WTC11 (cell line): ENCODE results near the gene SDK2. TPM values are rescaled to one million over a fixed set of nuclear protein-coding genes. Genes with fewer than 3 reads are reported as not detected.
A peak's percentile ranks its signal among the peaks of the same experiment; 100 is the strongest.

Source experiments
- ATAC-seq: fragments of 200-7000 bp; cut with Tn5 transposase; 2 replicates; pipeline ENCODE4 v1.10.0; 2021; ENCODE audit warnings: mild to moderate bottlenecking, moderate library complexity
- CTCF ChIA-PET: fragments of 300-600 bp; sonication (Branson Sonifier 250); formaldehyde crosslinking; loops from one replicate; lab custom pipeline; 2021; ENCODE audit warnings: antibody characterized with exemption; lab: Charles Lee
- POLR2A ChIA-PET: fragments of 350-600 bp; sonication (Branson Sonifier 250); formaldehyde crosslinking; loops from one replicate; lab custom pipeline; 2021; ENCODE audit warnings: antibody characterized with exemption; lab: Charles Lee
- DNase-seq: peaks from one replicate; pipeline ENCODE4 v3.0.0; 2021; ENCODE audit warnings: low spot score
- H3K27ac Mint-ChIP-seq: 2 replicates; pipeline ENCODE4 v1.8.0; 2021; ENCODE audit warnings: mixed read lengths
- H3K27me3 Mint-ChIP-seq: 2 replicates; pipeline ENCODE4 v1.8.0; 2021; ENCODE audit warnings: low read depth, mild to moderate bottlenecking, moderate library complexity, mixed read lengths
- H3K36me3 Mint-ChIP-seq: 2 replicates; pipeline ENCODE4 v1.8.0; 2021; ENCODE audit warnings: mixed read lengths
- H3K4me1 Mint-ChIP-seq: 2 replicates; pipeline ENCODE4 v1.8.0; 2022; ENCODE audit warnings: mixed read lengths
- H3K4me3 Mint-ChIP-seq: 2 replicates; pipeline ENCODE4 v1.8.0; 2021; ENCODE audit warnings: mild to moderate bottlenecking, moderate library complexity, mixed read lengths
- H3K9me3 Mint-ChIP-seq: 2 replicates; pipeline ENCODE4 v1.8.0; 2021; ENCODE audit warnings: mixed read lengths
- AR ChIP-seq: fragments of 250-450 bp; sonication (Bioruptor Pico); IDR thresholded peaks from 2 replicates; pipeline ENCODE4 v1.9.0; 2021; ENCODE audit warnings: mild to moderate bottlenecking
- CTCF ChIP-seq: fragments of 200-600 bp; IDR thresholded peaks from 2 replicates; pipeline ENCODE4 v1.8.0; 2022; ENCODE audit warnings: antibody characterized with exemption
- ELF4 ChIP-seq: sonication (generic); formaldehyde crosslinking; IDR thresholded peaks from 2 replicates; pipeline ENCODE4 v1.8.1; 2022; ENCODE audit warnings: low read depth, mild to moderate bottlenecking, moderate library complexity, missing genetic modification reagents
- EMX1 ChIP-seq: fragments of 250-450 bp; sonication (Bioruptor Pico); IDR thresholded peaks from 2 replicates; pipeline ENCODE4 v1.8.0; 2021; ENCODE audit warnings: mild to moderate bottlenecking
- ESRRA ChIP-seq: sonication (generic); formaldehyde crosslinking; IDR thresholded peaks from 2 replicates; pipeline ENCODE4 v1.8.1; 2022; ENCODE audit warnings: mild to moderate bottlenecking, missing genetic modification reagents, borderline replicate concordance
- FOXK1 ChIP-seq: sonication (generic); formaldehyde crosslinking; IDR thresholded peaks from 2 replicates; pipeline ENCODE4 v1.8.0; 2022; ENCODE audit warnings: mild to moderate bottlenecking, moderate library complexity, missing genetic modification reagents
- HMGXB4 ChIP-seq: sonication (generic); formaldehyde crosslinking; IDR thresholded peaks from 2 replicates; pipeline ENCODE4 v1.8.1; 2023; ENCODE audit warnings: mild to moderate bottlenecking, moderate library complexity, missing genetic modification reagents
- MYBL2 ChIP-seq: sonication (generic); formaldehyde crosslinking; IDR thresholded peaks from 2 replicates; pipeline ENCODE4 v1.8.1; 2023; ENCODE audit warnings: mild to moderate bottlenecking, moderate library complexity, missing genetic modification reagents
- NFATC4 ChIP-seq: fragments of 250-450 bp; sonication (Bioruptor Pico); IDR thresholded peaks from 2 replicates; pipeline ENCODE4 v1.9.0; 2021; ENCODE audit warnings: mild to moderate bottlenecking
- STAT6 ChIP-seq: sonication (generic); formaldehyde crosslinking; conservative IDR thresholded peaks from 2 replicates; pipeline ENCODE4 v1.8.1; 2023; ENCODE audit warnings: mild to moderate bottlenecking, low read depth, missing genetic modification reagents, moderate library complexity
- TEAD1 ChIP-seq: sonication (generic); formaldehyde crosslinking; IDR thresholded peaks from 2 replicates; pipeline ENCODE4 v1.8.0; 2022; ENCODE audit warnings: mild to moderate bottlenecking, missing genetic modification reagents
- USF2 ChIP-seq: sonication (generic); formaldehyde crosslinking; IDR thresholded peaks from 2 replicates; pipeline ENCODE4 v1.8.1; 2023; ENCODE audit warnings: mild to moderate bottlenecking, missing genetic modification reagents, moderate library complexity
- ZBTB21 ChIP-seq: sonication (generic); formaldehyde crosslinking; IDR thresholded peaks from 2 replicates; pipeline ENCODE4 v1.8.1; 2023; ENCODE audit warnings: mild to moderate bottlenecking, missing genetic modification reagents, borderline replicate concordance
- ZNF317 ChIP-seq: sonication (generic); formaldehyde crosslinking; IDR thresholded peaks from 2 replicates; pipeline ENCODE4 v1.8.1; 2023; ENCODE audit warnings: low read depth, mild to moderate bottlenecking, moderate library complexity, missing genetic modification reagents, borderline replicate concordance
- total RNA-seq: library from RNA; stranded (reverse); gene quantifications from 3 replicates; pipeline ENCODE4 v1.2.3, GENCODE V29; 2021
- TF ChIP-seq, protein P1 (sequence below): sonication (generic); formaldehyde crosslinking; IDR thresholded peaks from 2 replicates; pipeline ENCODE4 v1.8.1; 2022; ENCODE audit warnings: mild to moderate bottlenecking, missing genetic modification reagents, moderate library complexity, borderline replicate concordance
- TF ChIP-seq, protein P2 (sequence below): fragments of 250-450 bp; sonication (Bioruptor Pico); IDR thresholded peaks from 2 replicates; pipeline ENCODE4 v2.1.2; 2022; ENCODE audit warnings: mild to moderate bottlenecking, moderate library complexity
- TF ChIP-seq, protein P3 (sequence below): sonication (generic); formaldehyde crosslinking; IDR thresholded peaks from 2 replicates; pipeline ENCODE4 v1.8.0; 2022; ENCODE audit warnings: mild to moderate bottlenecking, missing genetic modification reagents

SDK2 gene
- total RNA-seq, 1 experiment from 2014 or later, result 14.8 TPM

- TF ChIP-seq AR (CRISPR knock-in tag) (no peak), ZNF317 (no peak)
- TF ChIP-seq, all 79 proteins: peak for 0
These were observed 150.0 kb downstream of the SDK2 start (continued) for GRCh38 chr17:73493956-73494926.

DNA sequence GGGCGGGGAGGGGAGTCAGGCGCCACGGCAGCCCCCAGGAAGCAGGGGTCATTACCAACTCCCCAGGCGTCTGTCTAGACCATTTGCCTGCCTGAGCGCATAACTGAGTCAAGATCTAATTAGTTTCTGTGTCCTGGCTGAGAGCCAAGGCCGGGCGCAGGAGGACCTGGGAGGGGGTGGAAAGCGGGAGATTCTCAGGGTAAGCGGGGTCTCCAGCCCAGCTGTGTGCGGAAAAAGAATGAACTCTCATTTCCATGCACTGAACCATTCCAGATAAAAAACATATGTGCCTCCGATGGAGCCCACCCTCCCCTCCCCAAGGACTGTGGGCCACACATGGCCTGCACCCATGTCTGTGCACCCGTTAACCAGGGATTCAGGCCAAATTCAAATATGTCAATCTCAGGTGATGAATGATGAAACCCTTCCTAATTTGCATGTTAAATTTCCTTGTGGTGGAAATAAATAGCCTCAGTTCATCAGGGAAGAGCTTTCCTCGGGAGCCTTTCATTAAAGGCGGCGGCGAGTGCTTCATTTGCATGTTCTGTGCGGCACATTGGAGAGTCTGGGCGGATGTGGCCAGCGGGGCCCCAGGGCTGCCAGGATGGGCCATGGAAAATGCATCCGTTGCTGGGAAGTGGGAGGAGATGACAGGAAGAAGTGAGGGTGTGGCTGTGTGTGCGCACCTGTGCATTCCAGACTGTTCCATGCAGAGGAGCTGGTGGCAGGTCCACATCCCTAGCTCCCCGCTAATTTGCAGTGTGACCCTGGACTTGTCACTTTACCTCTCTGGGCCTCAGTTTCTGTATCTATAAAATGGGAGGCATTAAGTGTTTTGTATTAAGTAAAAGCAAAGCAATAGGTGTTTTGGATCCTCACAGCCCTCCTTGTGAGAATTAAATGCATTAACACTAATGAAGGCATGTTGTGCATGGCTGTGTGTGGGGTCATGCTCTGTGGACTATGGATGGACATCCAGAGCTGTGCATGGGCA is 151.1 kb downstream of the SDK2 start:
- ChIA-PET POLR2A (no interaction called here), CTCF (interaction anchor here (0.6 to 2.1 kb wide), 6 partner anchors 14 to 91 kb away, joined by 3 to 8 read pairs (median 4); no protein-coding TSS in a partner anchor)
- ATAC-seq (peak; percentile 71), DNase-seq (peak; percentile 73)
- Mint-ChIP-seq H3K36me3 (no peaks in the 10 kb centered on the region), H3K27me3 (no peaks in the 10 kb centered on the region; the same call in 1 of the 2 replicates), H3K4me3 (peak overlapping the region; percentile 37; the same call in 1 of the 2 replicates), H3K4me1 (peaks cover 72% of the 10 kb centered on the region), H3K9me3 (no peaks in the 10 kb centered on the region), H3K27ac (peak overlapping the region; percentile 94)
- TF ChIP-seq MYBL2 (CRISPR knock-in tag) (no peak), ESRRA (CRISPR knock-in tag) (no peak), FOXK1 (CRISPR knock-in tag) (0 out of 2 replicates have a peak, but pooled peaks have one; percentile 25), EMX1 (CRISPR knock-in tag) (no peak), ZBTB21 (no peak), USF2 (CRISPR knock-in tag) (0 out of 2 replicates have a peak, but pooled peaks have one; percentile 4), HMGXB4 (CRISPR knock-in tag) (no peak), CTCF (no peak), STAT6 (CRISPR knock-in tag) (no peak), ELF4 (CRISPR knock-in tag) (no peak), NFATC4 (no peak), TEAD1 (peak; percentile 40; the same call in 1 of the 2 replicates)
- TF ChIP-seq, protein P1, sequence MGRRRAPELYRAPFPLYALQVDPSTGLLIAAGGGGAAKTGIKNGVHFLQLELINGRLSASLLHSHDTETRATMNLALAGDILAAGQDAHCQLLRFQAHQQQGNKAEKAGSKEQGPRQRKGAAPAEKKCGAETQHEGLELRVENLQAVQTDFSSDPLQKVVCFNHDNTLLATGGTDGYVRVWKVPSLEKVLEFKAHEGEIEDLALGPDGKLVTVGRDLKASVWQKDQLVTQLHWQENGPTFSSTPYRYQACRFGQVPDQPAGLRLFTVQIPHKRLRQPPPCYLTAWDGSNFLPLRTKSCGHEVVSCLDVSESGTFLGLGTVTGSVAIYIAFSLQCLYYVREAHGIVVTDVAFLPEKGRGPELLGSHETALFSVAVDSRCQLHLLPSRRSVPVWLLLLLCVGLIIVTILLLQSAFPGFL (CRISPR knock-in tag), result no peak
- TF ChIP-seq, protein P2, sequence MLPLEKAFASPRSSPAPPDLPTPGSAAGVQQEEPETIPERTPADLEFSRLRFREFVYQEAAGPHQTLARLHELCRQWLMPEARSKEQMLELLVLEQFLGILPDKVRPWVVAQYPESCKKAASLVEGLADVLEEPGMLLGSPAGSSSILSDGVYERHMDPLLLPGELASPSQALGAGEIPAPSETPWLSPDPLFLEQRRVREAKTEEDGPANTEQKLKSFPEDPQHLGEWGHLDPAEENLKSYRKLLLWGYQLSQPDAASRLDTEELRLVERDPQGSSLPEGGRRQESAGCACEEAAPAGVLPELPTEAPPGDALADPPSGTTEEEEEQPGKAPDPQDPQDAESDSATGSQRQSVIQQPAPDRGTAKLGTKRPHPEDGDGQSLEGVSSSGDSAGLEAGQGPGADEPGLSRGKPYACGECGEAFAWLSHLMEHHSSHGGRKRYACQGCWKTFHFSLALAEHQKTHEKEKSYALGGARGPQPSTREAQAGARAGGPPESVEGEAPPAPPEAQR (CRISPR knock-in tag), result no peak
- TF ChIP-seq, protein P3, sequence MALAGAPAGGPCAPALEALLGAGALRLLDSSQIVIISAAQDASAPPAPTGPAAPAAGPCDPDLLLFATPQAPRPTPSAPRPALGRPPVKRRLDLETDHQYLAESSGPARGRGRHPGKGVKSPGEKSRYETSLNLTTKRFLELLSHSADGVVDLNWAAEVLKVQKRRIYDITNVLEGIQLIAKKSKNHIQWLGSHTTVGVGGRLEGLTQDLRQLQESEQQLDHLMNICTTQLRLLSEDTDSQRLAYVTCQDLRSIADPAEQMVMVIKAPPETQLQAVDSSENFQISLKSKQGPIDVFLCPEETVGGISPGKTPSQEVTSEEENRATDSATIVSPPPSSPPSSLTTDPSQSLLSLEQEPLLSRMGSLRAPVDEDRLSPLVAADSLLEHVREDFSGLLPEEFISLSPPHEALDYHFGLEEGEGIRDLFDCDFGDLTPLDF (CRISPR knock-in tag), result no peak
